ENCODE measurements around the gene PIK3CA.
A peak's percentile ranks its signal among the peaks of the same experiment; 100 is the strongest.

GRCh38 chr3:179146911-179147513 is 1.1 kb upstream of the PIK3CA start:
- TF ChIP-seq CTCF (IDR thresholded peaks at IDR 0.05) (peak; percentile 46 to 83 (median 78)), POLR2A (IDR thresholded peaks at IDR 0.05) (no peak)
